HepG2 (cell line): Measurements from ENCODE around the gene TWF1. TPM values are rescaled to one million over a fixed set of nuclear protein-coding genes. Genes with fewer than 3 reads are reported as not detected.

Experiments
- ARID3A ChIP-seq: IDR thresholded peaks from 2 replicates; pipeline ENCODE4 v1.6.1; 2012; ENCODE audit warnings: low read depth, low read length, improper control_type of control experiment
- GABPB1 ChIP-seq: IDR thresholded peaks from 2 replicates; pipeline ENCODE4 v1.6.1; 2016; ENCODE audit warnings: mild to moderate bottlenecking, missing genetic modification reagents, moderate library complexity, missing compliant biosample characterization
- HOXA7 ChIP-seq: sonication (generic); formaldehyde crosslinking; IDR thresholded peaks from 2 replicates; pipeline ENCODE4 v1.8.1; 2022; ENCODE audit warnings: mild to moderate bottlenecking, missing genetic modification reagents, moderate library complexity
- ISX ChIP-seq: sonication (generic); formaldehyde crosslinking; conservative IDR thresholded peaks from 2 replicates; pipeline ENCODE4 v1.5.0; 2020; ENCODE audit warnings: missing genetic modification reagents
- POGK ChIP-seq: sonication (generic); formaldehyde crosslinking; conservative IDR thresholded peaks from 2 replicates; pipeline ENCODE4 v1.8.0; 2022; ENCODE audit warnings: mild to moderate bottlenecking, moderate library complexity, missing genetic modification reagents
- ZBTB21 ChIP-seq: sonication (generic); formaldehyde crosslinking; IDR thresholded peaks from 2 replicates; pipeline ENCODE4 v1.4.0; 2020; ENCODE audit warnings: missing genetic modification reagents
- ZBTB40 ChIP-seq, 2 experiments: fragments of 450-650 bp in 1 of 2; sonication (generic) in 1 of 2; formaldehyde crosslinking in 1 of 2; IDR thresholded peaks; 2 replicates each; pipeline versions ENCODE4 v1.6.1 to v1.8.0; 2016 to 2022; ENCODE audit warnings: antibody characterized with exemption in 1 of 2, mild to moderate bottlenecking in 1 of 2, missing genetic modification reagents in 1 of 2
- ZNF333 ChIP-seq: sonication (generic); formaldehyde crosslinking; IDR thresholded peaks from 2 replicates; pipeline ENCODE4 v1.4.0; 2020; ENCODE audit warnings: mild to moderate bottlenecking, missing genetic modification reagents, borderline replicate concordance
- ZNF383 ChIP-seq: sonication (generic); formaldehyde crosslinking; IDR thresholded peaks from 2 replicates; pipeline ENCODE4 v1.4.0; 2020; ENCODE audit warnings: missing genetic modification reagents, mild to moderate bottlenecking, borderline replicate concordance
- ZNF430 ChIP-seq: sonication (generic); formaldehyde crosslinking; IDR thresholded peaks from 2 replicates; pipeline ENCODE4 v1.9.0; 2021; ENCODE audit warnings: mild to moderate bottlenecking, missing genetic modification reagents
- ZNF614 ChIP-seq: IDR thresholded peaks from 2 replicates; pipeline ENCODE4 v1.6.1; 2018; ENCODE audit warnings: missing biosample characterization, missing genetic modification reagents, inconsistent platforms, borderline replicate concordance
- ZNF691 ChIP-seq: sonication (generic); formaldehyde crosslinking; IDR thresholded peaks from 2 replicates; pipeline ENCODE4 v1.4.0; 2020; ENCODE audit warnings: missing genetic modification reagents, low read depth, mild to moderate bottlenecking, borderline replicate concordance
- polyA plus RNA-seq, 8 experiments: library from polyadenylated mRNA; depleted of rRNA in 3 of 8; stranded (reverse) in 7 of 8; unstranded in 1 of 8; fragments of >200 nt; fragmentation: Illumina TruSeq in 4 of 8; extraction: Trizol in 4 of 8; gene quantifications; 2 replicates each; pipeline versions ENCODE4 v1.2.1 to v1.2.3, GENCODE V29; 2011 to 2016; ENCODE audit warnings: low read depth in 4 of 8, missing spikeins in 1 of 8, mixed read lengths in 1 of 8; ENCODE audit not compliant: insufficient read depth in 1 of 8
- total RNA-seq, 5 experiments: library from RNA; depleted of rRNA; stranded (reverse); fragments of >200 nt; fragmentation: Illumina TruSeq; extraction: Trizol; gene quantifications; 2 replicates each; pipeline ENCODE4 v1.2.3, GENCODE V29; 2016; ENCODE audit warnings: low read depth in 1 of 5

TWF1 gene
- total and polyA plus RNA-seq, 2 of the 13 experiments (the other 11 are each of a cell fraction or from before 2014, with no cell fraction given): 32.3 to 85.5 TPM

GRCh38 chr12:43835656-43836474 lies 29.7 kb upstream of the TWF1 start, which contains the start of gene TMEM117 (continued):
- TF ChIP-seq ZBTB40 (IDR thresholded peaks at IDR 0.05): no peak
- 0 out of 2 replicates have a peak, but pooled peaks have one; percentile 55 for TF ChIP-seq ZBTB40 (CRISPR knock-in tag; IDR thresholded peaks at IDR 0.05)
- no peak for TF ChIP-seq ZBTB21 (CRISPR knock-in tag)
- TF ChIP-seq HOXA7: no peak
- no peak for TF ChIP-seq ZNF383 (CRISPR knock-in tag)
- no peak for TF ChIP-seq ARID3A
- no peak for TF ChIP-seq POGK
- no peak for TF ChIP-seq ZNF333 (CRISPR knock-in tag)
- TF ChIP-seq ISX: no peak
- no peak for TF ChIP-seq ZNF614
- TF ChIP-seq GABPB1 (CRISPR knock-in tag): peak; percentile 56; the same call in 1 of the 2 replicates
- TF ChIP-seq ZNF691 (CRISPR knock-in tag): 0 out of 2 replicates have a peak, but pooled peaks have one; percentile 51
- no peak; the same call in 1 of the 2 replicates for TF ChIP-seq ZNF430 (CRISPR knock-in tag)
